ENCODE data around the gene CREBBP.

- no peak for TF ChIP-seq CTCF (IDR thresholded peaks at IDR 0.05 in 8 of 11, conservative IDR thresholded peaks at IDR 0.05 in 3 of 11)
- TF ChIP-seq POLR2AphosphoS5 (IDR thresholded peaks at IDR 0.05) = no peak
- TF ChIP-seq POLR2A (IDR thresholded peaks at IDR 0.05) = no peak
These were observed 104.2 kb downstream of the CREBBP start for GRCh38 chr16:3776316-3776715.
